Measurements from ENCODE around the gene CSF1R.
A peak's percentile ranks its signal among the peaks of the same experiment; 100 is the strongest.

The CSF1R gene

DNA sequence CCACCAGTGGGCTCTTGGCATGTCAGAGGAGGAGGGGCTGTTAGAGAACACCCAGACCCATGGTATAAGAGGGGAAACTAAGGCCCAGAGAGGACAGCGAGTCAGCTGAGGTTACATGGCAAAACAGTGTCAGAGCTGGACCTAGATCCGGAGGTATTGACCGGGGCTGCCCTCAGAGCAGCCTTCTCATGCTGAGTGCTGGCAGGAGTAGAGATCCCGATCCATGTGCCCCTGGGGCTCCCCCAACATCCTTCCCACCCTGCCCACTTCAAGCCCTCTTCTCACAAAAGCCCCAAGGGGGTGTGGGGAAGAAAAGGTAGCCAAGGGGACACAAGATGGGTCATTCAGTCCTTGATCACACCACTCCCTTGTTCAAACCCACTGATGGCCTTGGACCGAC is 19.9 kb downstream of the CSF1R start:
- no peak for DNase-seq (ENCODE audit: low read depth)
- no peak overlapping the region for H3K4me3 ChIP-seq (replicated peaks; ENCODE audit: low read depth, low read length)
- TF ChIP-seq, protein P1, sequence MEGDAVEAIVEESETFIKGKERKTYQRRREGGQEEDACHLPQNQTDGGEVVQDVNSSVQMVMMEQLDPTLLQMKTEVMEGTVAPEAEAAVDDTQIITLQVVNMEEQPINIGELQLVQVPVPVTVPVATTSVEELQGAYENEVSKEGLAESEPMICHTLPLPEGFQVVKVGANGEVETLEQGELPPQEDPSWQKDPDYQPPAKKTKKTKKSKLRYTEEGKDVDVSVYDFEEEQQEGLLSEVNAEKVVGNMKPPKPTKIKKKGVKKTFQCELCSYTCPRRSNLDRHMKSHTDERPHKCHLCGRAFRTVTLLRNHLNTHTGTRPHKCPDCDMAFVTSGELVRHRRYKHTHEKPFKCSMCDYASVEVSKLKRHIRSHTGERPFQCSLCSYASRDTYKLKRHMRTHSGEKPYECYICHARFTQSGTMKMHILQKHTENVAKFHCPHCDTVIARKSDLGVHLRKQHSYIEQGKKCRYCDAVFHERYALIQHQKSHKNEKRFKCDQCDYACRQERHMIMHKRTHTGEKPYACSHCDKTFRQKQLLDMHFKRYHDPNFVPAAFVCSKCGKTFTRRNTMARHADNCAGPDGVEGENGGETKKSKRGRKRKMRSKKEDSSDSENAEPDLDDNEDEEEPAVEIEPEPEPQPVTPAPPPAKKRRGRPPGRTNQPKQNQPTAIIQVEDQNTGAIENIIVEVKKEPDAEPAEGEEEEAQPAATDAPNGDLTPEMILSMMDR (IDR thresholded peaks at IDR 0.05; ENCODE audit: low read length, missing control alignments), result no peak

GRCh38 chr5:150065886-150066285 is 20.5 kb downstream of the CSF1R start:
- H3K4me3 ChIP-seq (replicated peaks; ENCODE audit: low read depth, low read length), result no peak overlapping the region
- TF ChIP-seq, protein P1 (IDR thresholded peaks at IDR 0.05; ENCODE audit: low read length, missing control alignments), result no peak
- peak; percentile 18 for DNase-seq (ENCODE audit: low read depth)

DNA sequence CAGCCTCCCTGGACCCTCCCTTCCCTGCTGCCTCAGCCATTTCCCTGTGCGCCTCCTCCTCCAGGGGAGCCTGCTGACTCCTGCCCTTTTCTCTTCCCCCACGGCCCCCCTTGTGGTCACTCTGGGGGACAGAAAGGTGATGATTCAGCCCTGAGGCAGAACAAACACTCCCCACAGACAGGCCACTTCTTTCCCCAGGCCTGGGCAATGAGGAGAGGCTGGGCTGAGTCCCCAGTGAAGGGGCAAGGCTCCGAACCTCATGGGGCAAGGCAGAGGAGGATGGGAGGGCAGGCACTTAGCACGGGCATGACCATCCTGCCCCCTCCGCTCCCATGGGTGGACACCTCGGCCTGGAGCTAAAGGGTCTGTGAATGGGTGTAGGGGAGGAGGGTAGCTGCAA is 21.0 kb downstream of the CSF1R start:
- no peak for DNase-seq (ENCODE audit: low read depth)
- H3K4me3 ChIP-seq (replicated peaks; ENCODE audit: low read depth, low read length), result no peak overlapping the region
- TF ChIP-seq, protein P1 (IDR thresholded peaks at IDR 0.05; ENCODE audit: low read length, missing control alignments), result no peak

DNA sequence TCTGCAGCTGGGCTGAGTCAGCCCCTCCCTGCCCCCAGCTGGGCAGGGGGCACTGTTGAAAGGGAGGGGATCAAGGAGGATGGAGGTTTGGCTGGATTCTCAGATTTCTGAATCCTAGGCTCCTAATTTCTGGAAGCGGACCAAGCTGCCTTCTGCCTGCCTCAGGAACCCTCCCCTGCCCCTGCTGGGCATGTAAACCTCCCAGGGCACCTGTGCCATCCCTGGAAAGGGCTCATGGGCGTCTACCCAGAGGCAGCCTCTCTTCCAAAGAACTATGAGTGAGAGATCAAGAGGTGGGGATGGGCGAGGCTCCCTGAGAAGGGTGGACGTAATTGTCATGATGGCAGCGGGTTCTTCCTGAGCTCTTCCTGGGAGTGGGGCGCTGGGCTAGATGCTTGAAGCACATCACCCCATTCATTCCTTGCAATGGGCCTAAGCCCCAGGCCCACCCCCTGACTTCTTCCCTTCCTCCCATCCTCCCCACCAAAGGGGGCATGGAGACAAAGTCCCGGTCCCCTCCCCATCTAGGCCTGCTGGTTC is 21.6 kb downstream of the CSF1R start:
- no peak for DNase-seq (ENCODE audit: low read depth)
- TF ChIP-seq, protein P1 (IDR thresholded peaks at IDR 0.05; ENCODE audit: low read length, missing control alignments), result no peak
- no peak overlapping the region for H3K4me3 ChIP-seq (replicated peaks; ENCODE audit: low read depth, low read length)

DNA sequence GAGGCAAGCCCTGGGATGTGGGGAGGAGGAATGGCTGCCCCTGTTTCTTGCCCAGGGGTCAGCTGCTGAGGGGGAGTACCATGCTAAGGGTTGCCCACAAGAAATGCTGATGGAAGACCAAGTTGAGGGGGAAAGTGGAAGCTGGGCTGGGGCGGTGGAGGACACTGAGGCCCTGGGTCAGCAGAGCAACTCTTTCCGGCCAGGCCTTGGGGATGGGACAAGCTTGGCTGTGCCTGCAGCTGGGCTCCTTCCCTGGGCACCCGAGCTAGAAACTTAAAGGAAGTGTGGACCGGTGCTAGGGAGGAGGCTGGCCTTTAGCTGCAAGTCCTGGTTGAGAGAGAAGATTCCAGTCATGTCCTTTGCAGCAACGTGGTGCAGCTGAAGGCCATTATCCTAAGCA is 22.7 kb downstream of the CSF1R start:
- H3K4me3 ChIP-seq (replicated peaks; ENCODE audit: low read depth, low read length), result no peak overlapping the region
- TF ChIP-seq, protein P1 (IDR thresholded peaks at IDR 0.05; ENCODE audit: low read length, missing control alignments), result no peak
- no peak for DNase-seq (ENCODE audit: low read depth)

DNA sequence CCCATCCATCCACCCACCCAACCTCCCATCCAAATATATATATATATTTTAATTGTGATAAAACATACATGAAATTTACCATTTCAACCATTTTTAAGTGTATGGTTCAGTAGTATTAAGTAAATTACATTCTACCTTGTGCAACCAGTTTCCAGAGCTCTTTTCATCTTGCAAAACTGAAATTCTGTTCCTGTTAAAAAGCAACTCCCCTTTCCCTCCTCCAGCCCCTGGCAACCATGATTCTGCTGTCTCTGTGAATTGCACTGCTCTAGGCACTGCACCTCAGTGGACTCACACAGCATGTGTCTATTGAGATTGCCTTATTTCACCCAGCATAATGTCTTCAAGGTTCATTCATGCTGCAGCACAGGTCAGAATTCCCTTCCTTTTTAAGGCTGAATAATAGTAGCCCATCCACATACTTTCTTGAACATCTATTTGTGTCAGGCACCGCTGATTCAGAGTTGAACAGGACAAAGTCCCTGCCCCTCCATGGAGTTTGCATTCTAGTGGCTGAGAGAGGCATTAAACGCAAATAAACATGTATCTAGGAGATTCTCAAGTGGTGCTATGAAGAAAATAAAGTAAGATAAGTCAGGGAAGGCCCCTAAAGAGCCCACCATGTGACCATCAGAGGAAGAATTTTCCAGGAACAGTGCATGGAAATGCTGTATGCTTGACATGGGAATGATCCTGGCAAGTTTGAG is 24.0 kb downstream of the CSF1R start:
- H3K4me3 ChIP-seq (replicated peaks; ENCODE audit: low read depth, low read length), result no peak overlapping the region
- no peak for DNase-seq (ENCODE audit: low read depth)
- TF ChIP-seq, protein P1 (IDR thresholded peaks at IDR 0.05; ENCODE audit: low read length, missing control alignments), result no peak

- TF ChIP-seq, protein P1 (IDR thresholded peaks at IDR 0.05; ENCODE audit: low read length, missing control alignments), result no peak
- no peak for DNase-seq (ENCODE audit: low read depth)
- H3K4me3 ChIP-seq (replicated peaks; ENCODE audit: low read depth, low read length), result no peak overlapping the region
These were observed 24.8 kb downstream of the CSF1R start for GRCh38 chr5:150061538-150061995.

All from fibroblast of pulmonary artery (primary cell).